Trophoblast cell (in vitro differentiated cells and primary cell): ENCODE data around the gene AMMECR1.
A peak's percentile ranks its signal among the peaks of the same experiment; 100 is the strongest.
"Not testable (repeated sequence)": the region's sequence is repeated elsewhere in the genome, so short reads cannot be mapped to it uniquely, and the experiment has no call there.

Source experiments
- DNase-seq, 2 donors: peaks; one replicate each; pipeline ENCODE4 v3.0.0-alpha.2; 2016
- H2AFZ ChIP-seq: 2 replicates; pipeline ENCODE4 v1.6.1; 2013; ENCODE audit warnings: low read length, moderate library complexity, mild to moderate bottlenecking; ENCODE audit not compliant: insufficient read depth, poor library complexity
- H2AK5ac ChIP-seq: 2 replicates; pipeline ENCODE4 v1.6.1; 2013; ENCODE audit warnings: mild to moderate bottlenecking, low read length
- H2BK120ac ChIP-seq: 2 replicates; pipeline ENCODE4 v1.6.1; 2013; ENCODE audit warnings: low read length, mild to moderate bottlenecking, moderate library complexity; ENCODE audit not compliant: insufficient read depth, poor library complexity
- H2BK12ac ChIP-seq: 2 replicates; pipeline ENCODE4 v1.6.1; 2013; ENCODE audit warnings: mild to moderate bottlenecking, low read length, moderate library complexity
- H2BK5ac ChIP-seq: 2 replicates; pipeline ENCODE4 v1.6.1; 2013; ENCODE audit warnings: low read length, low read depth, moderate library complexity, mild to moderate bottlenecking; ENCODE audit not compliant: poor library complexity
- H3K14ac ChIP-seq: 2 replicates; pipeline ENCODE4 v1.6.1; 2013; ENCODE audit warnings: mild to moderate bottlenecking, low read length
- H3K18ac ChIP-seq: 2 replicates; pipeline ENCODE4 v1.6.1; 2013; ENCODE audit warnings: mild to moderate bottlenecking, low read length
- H3K23ac ChIP-seq: 2 replicates; pipeline ENCODE4 v1.6.1; 2013; ENCODE audit warnings: low read length
- H3K27ac ChIP-seq: 2 replicates; pipeline ENCODE4 v1.5.1; 2013; ENCODE audit warnings: low read depth, mild to moderate bottlenecking, inconsistent platforms, low read length, moderate library complexity
- H3K27me3 ChIP-seq: 2 replicates; pipeline ENCODE4 v1.6.1; 2013; ENCODE audit warnings: inconsistent platforms, mild to moderate bottlenecking, low read length, moderate library complexity; ENCODE audit not compliant: insufficient read depth
- H3K36me3 ChIP-seq, 2 experiments: 1 replicate in 1 of 2; 2 replicates in 1 of 2; pipeline ENCODE4 v1.6.1; 2013; ENCODE audit warnings: low read length in 2 of 2, mild to moderate bottlenecking in 2 of 2, moderate library complexity in 1 of 2; ENCODE audit not compliant: insufficient read depth in 2 of 2, control insufficient read depth in 1 of 2
- H3K4ac ChIP-seq: 2 replicates; pipeline ENCODE4 v1.6.1; 2013; ENCODE audit warnings: low read depth, mild to moderate bottlenecking, low read length, moderate library complexity
- H3K4me1 ChIP-seq, 2 experiments: 1 replicate in 1 of 2; 2 replicates in 1 of 2; pipeline ENCODE4 v1.6.1; 2013; ENCODE audit warnings: low read length in 2 of 2, mild to moderate bottlenecking in 2 of 2, moderate library complexity in 1 of 2; ENCODE audit not compliant: insufficient read depth in 2 of 2, control insufficient read depth in 1 of 2
- H3K4me2 ChIP-seq: 2 replicates; pipeline ENCODE4 v1.6.1; 2013; ENCODE audit warnings: inconsistent platforms, mild to moderate bottlenecking, low read length, moderate library complexity
- H3K4me3 ChIP-seq: 2 replicates; pipeline ENCODE4 v1.5.1; 2013; ENCODE audit warnings: mild to moderate bottlenecking, low read depth, low read length, inconsistent platforms
- H3K79me1 ChIP-seq: one replicate; pipeline ENCODE4 v1.6.1; 2013; ENCODE audit warnings: low read length
- H3K79me2 ChIP-seq: 2 replicates; pipeline ENCODE4 v1.6.1; 2013; ENCODE audit warnings: low read length, mild to moderate bottlenecking; ENCODE audit not compliant: control insufficient read depth, insufficient read depth, poor library complexity
- H3K9ac ChIP-seq: 2 replicates; pipeline ENCODE4 v1.6.1; 2013; ENCODE audit warnings: mild to moderate bottlenecking, low read length
- H3K9me3 ChIP-seq: 2 replicates; pipeline ENCODE4 v1.6.1; 2013; ENCODE audit warnings: low read depth, mild to moderate bottlenecking, control low read depth, inconsistent platforms, low read length; ENCODE audit not compliant: insufficient read depth
- H4K12ac ChIP-seq: 2 replicates; pipeline ENCODE4 v1.6.1; 2013; ENCODE audit warnings: low read depth, mild to moderate bottlenecking, low read length, moderate library complexity
- H4K8ac ChIP-seq: 2 replicates; pipeline ENCODE4 v1.6.1; 2013; ENCODE audit warnings: low read depth, mild to moderate bottlenecking, low read length, moderate library complexity
- H4K91ac ChIP-seq: one replicate; pipeline ENCODE4 v1.6.1; 2013; ENCODE audit warnings: low read depth, mild to moderate bottlenecking, low read length, moderate library complexity
- WGBS: extraction: QIAGEN DNeasy Blood & Tissue Kit; methylation state at CpG from one replicate; pipeline ENCODE4 v1.1.7; 2013; ENCODE audit warnings: missing lambda C conversion rate; ENCODE audit not compliant: insufficient read length, insufficient coverage; ENCODE audit errors: extremely low coverage; 5-methylcytosine and 5-hydroxymethylcytosine counted together

Gene AMMECR1

GRCh38 chrX:110238259-110238658 lies 79.6 kb downstream of the AMMECR1 start:
- not testable (repeated sequence) for H2BK12ac ChIP-seq, H4K8ac ChIP-seq, H3K9me3 ChIP-seq, H2BK120ac ChIP-seq, H4K91ac ChIP-seq, H3K9ac ChIP-seq, H3K79me2 ChIP-seq, H3K18ac ChIP-seq, H3K14ac ChIP-seq, H3K4me1 ChIP-seq, H3K27me3 ChIP-seq, H2BK5ac ChIP-seq, H4K12ac ChIP-seq, H2AFZ ChIP-seq, H3K79me1 ChIP-seq, H3K23ac ChIP-seq, H3K4me3 ChIP-seq, H3K36me3 ChIP-seq, H3K27ac ChIP-seq, DNase-seq, H3K4me2 ChIP-seq, H2AK5ac ChIP-seq, H3K4ac ChIP-seq
- no CpG with 5 or more reads among the region's 5 CpGs for WGBS

GRCh38 chrX:110231485-110231884 lies 86.4 kb downstream of the AMMECR1 start:
- H2BK120ac ChIP-seq, H3K79me2 ChIP-seq, H2BK5ac ChIP-seq, H3K27me3 ChIP-seq, H3K18ac ChIP-seq, H3K4me3 ChIP-seq, H3K23ac ChIP-seq, DNase-seq, H3K9ac ChIP-seq, H3K36me3 ChIP-seq, H3K4me1 ChIP-seq, H3K4me2 ChIP-seq, H3K14ac ChIP-seq, H4K12ac ChIP-seq, H3K4ac ChIP-seq, H3K79me1 ChIP-seq, H3K27ac ChIP-seq, H4K91ac ChIP-seq, H2BK12ac ChIP-seq, H2AFZ ChIP-seq, H3K9me3 ChIP-seq, H2AK5ac ChIP-seq, H4K8ac ChIP-seq: not testable (repeated sequence)
- no CpG with 5 or more reads among the region's 3 CpGs for WGBS

GRCh38 chrX:110229497-110230111 lies 88.3 kb downstream of the AMMECR1 start:
- peak overlapping the region; percentile 41 for H3K4me2 ChIP-seq
- H3K4me1 ChIP-seq, H3K18ac ChIP-seq, H2AK5ac ChIP-seq, H2BK5ac ChIP-seq, H3K27me3 ChIP-seq, H3K23ac ChIP-seq, H4K91ac ChIP-seq, H3K27ac ChIP-seq, H4K12ac ChIP-seq, H2BK120ac ChIP-seq, H3K9ac ChIP-seq, H2BK12ac ChIP-seq, H3K4ac ChIP-seq, H3K79me1 ChIP-seq, H3K9me3 ChIP-seq, H2AFZ ChIP-seq, H3K14ac ChIP-seq, H3K79me2 ChIP-seq, H3K36me3 ChIP-seq: not testable (repeated sequence)
- peak overlapping the region; percentile 43 for H4K8ac ChIP-seq
- peak overlapping the region; percentile 66 for H3K4me3 ChIP-seq
- peak; percentile 32 to 33 for DNase-seq
- no CpG with 5 or more reads among the region's 21 CpGs for WGBS

GRCh38 chrX:110228453-110228852 lies 89.4 kb downstream of the AMMECR1 start:
- WGBS: no CpG with 5 or more reads among the region's 5 CpGs

More at GRCh38 chrX:110228453-110228852, 89.4 kb downstream of the AMMECR1 start:
- Histone ChIP-seq H2AK5ac (no peak overlapping the region), H4K8ac (no peak overlapping the region), H3K4me1 (peaks cover 0 to 4% of the 10 kb centered on the region in 2 experiments), H3K14ac (no peak overlapping the region), H2AFZ (no peak overlapping the region), H4K12ac (no peak overlapping the region), H3K4ac (no peak overlapping the region), H2BK12ac (no peak overlapping the region), H3K4me3 (no peak overlapping the region), H3K27me3 (no peaks in the 10 kb centered on the region), H3K9ac (no peak overlapping the region), H3K79me1 (no peaks in the 10 kb centered on the region), H4K91ac (no peak overlapping the region), H3K23ac (no peak overlapping the region), H2BK5ac (no peak overlapping the region), H3K36me3 (no peaks in the 10 kb centered on the region), H3K79me2 (no peaks in the 10 kb centered on the region), H2BK120ac (no peak overlapping the region), H3K4me2 (no peak overlapping the region), H3K27ac (no peak overlapping the region), H3K9me3 (no peaks in the 10 kb centered on the region), H3K18ac (no peak overlapping the region)
- DNase-seq: no peak
